Upper lobe of right lung (tissue), 1 donor: ENCODE measurements around the gene SCUBE1. TPM values are rescaled to one million over a fixed set of nuclear protein-coding genes. Genes with fewer than 3 reads are reported as not detected.

Experiments
- ATAC-seq: fragments of 200-7000 bp; cut with Tn5 transposase; one replicate; pipeline ENCODE4 v1.9.1; 2020; ENCODE audit warnings: mild to moderate bottlenecking, moderate library complexity
- DNase-seq: peaks from one replicate; pipeline ENCODE4 v3.0.0-alpha.2; 2020
- H3K27ac ChIP-seq: fragments of 200-600 bp; one replicate; pipeline ENCODE4 v1.8.0; 2022
- H3K27me3 ChIP-seq: fragments of 200-600 bp; one replicate; pipeline ENCODE4 v1.8.0; 2022; ENCODE audit warnings: mild to moderate bottlenecking
- H3K36me3 ChIP-seq: fragments of 200-600 bp; one replicate; pipeline ENCODE4 v1.8.0; 2022
- H3K4me1 ChIP-seq: fragments of 200-600 bp; one replicate; pipeline ENCODE4 v1.8.0; 2022
- H3K4me3 ChIP-seq: fragments of 200-600 bp; one replicate; pipeline ENCODE4 v1.8.0; 2022; ENCODE audit warnings: mild to moderate bottlenecking
- H3K9me3 ChIP-seq: fragments of 200-600 bp; one replicate; pipeline ENCODE4 v1.8.0; 2022
- CTCF ChIP-seq: fragments of 200-600 bp; IDR thresholded peaks from one replicate; pipeline ENCODE4 v1.8.0; 2022; ENCODE audit warnings: antibody characterized with exemption
- intact Hi-C: fragments of 100-400 bp; cut with DNase I; formaldehyde crosslinking; loops from one replicate; pipeline ENCODE4 v1.11.0; 2022
- long read RNA-seq: library from polyadenylated mRNA; unstranded; transcript quantifications from one replicate; pipeline ENCODE4 v2.0.0, GENCODE V29; 2021
- total RNA-seq: library from RNA; stranded (reverse); fragmentation: NEBNext Ultra II Directional; extraction: Animal tissue kit (Norgen Biotek cat#: 25700); gene quantifications from one replicate; pipeline ENCODE4 v1.2.1, GENCODE V29; 2021
- donor health status: DM: no; HTN: yes; CAD: no; lungs with severe emphysema.

SCUBE1 gene
- total RNA-seq: 36.0 TPM
- long read RNA-seq, full-length matches to known transcripts: 11 of 59 reads
- long read RNA-seq, partial matches to known transcripts: 28 of 59 reads
- long read RNA-seq, other reads (novel, unspliced or antisense): 20 of 59 reads

GRCh38 chr22:43343262-43343669 is at the start of gene SCUBE1:
Gene SCUBE1, minus strand, starts transcription at chr22:43343372. Its CDS starts 111 bp downstream, at chr22:43343261.
- no peaks in the 10 kb centered on the region for H3K9me3 ChIP-seq
- TF ChIP-seq CTCF: no peak
- no peak within 1 kb of the TSS for H3K27ac ChIP-seq
- peak; percentile 85 for DNase-seq
- no peaks in the 10 kb centered on the region for H3K36me3 ChIP-seq
- peak within 1 kb of the TSS; percentile 36 for H3K4me3 ChIP-seq
- H3K27me3 ChIP-seq: peaks cover 18% of the 10 kb centered on the region
- intact Hi-C loops: no loop called here
- ATAC-seq: peak; percentile 90
- H3K4me1 ChIP-seq: no peaks in the 10 kb centered on the region

GRCh38 chr22:43392385-43392989 is 49.3 kb upstream of the SCUBE1 start:
- Histone ChIP-seq H3K4me1 (no peaks in the 10 kb centered on the region), H3K36me3 (no peaks in the 10 kb centered on the region), H3K9me3 (no peaks in the 10 kb centered on the region), H3K27ac (no peak overlapping the region), H3K4me3 (no peak overlapping the region), H3K27me3 (peaks cover 10% of the 10 kb centered on the region)
- intact Hi-C loops: loop anchor here (10.0 kb wide), 1 partner anchor 432 kb away; no protein-coding TSS in a partner anchor
- DNase-seq: no peak
- ATAC-seq: no peak
- no peak for TF ChIP-seq CTCF

- Histone ChIP-seq H3K27ac (no peak overlapping the region), H3K27me3 (peaks cover 17% of the 10 kb centered on the region), H3K4me3 (no peak overlapping the region), H3K9me3 (no peaks in the 10 kb centered on the region), H3K4me1 (no peaks in the 10 kb centered on the region), H3K36me3 (no peaks in the 10 kb centered on the region)
- TF ChIP-seq CTCF: no peak
- intact Hi-C loops: loop anchor here (10.0 kb wide), 1 partner anchor 433 kb away; no protein-coding TSS in a partner anchor
- no peak for ATAC-seq
- peak; percentile 15 for DNase-seq
These were observed 48.1 kb upstream of the SCUBE1 start for GRCh38 chr22:43391306-43391705.

- no peaks in the 10 kb centered on the region for H3K9me3 ChIP-seq
- H3K27ac ChIP-seq: no peak overlapping the region
- TF ChIP-seq CTCF: no peak
- H3K4me3 ChIP-seq: no peak overlapping the region
- intact Hi-C loops: loop anchor here (10.0 kb wide), 1 partner anchor 434 kb away; no protein-coding TSS in a partner anchor
- ATAC-seq (no peak), DNase-seq (peak; percentile 23)
- H3K4me1 ChIP-seq: peaks cover 1% of the 10 kb centered on the region
- no peaks in the 10 kb centered on the region for H3K36me3 ChIP-seq
- H3K27me3 ChIP-seq: peaks cover 17% of the 10 kb centered on the region
These were observed 47.7 kb upstream of the SCUBE1 start for GRCh38 chr22:43390872-43391271.

- Histone ChIP-seq H3K27ac (no peak overlapping the region), H3K27me3 (peaks cover 22% of the 10 kb centered on the region), H3K36me3 (no peaks in the 10 kb centered on the region), H3K4me3 (no peak overlapping the region), H3K4me1 (peaks cover 8% of the 10 kb centered on the region), H3K9me3 (no peaks in the 10 kb centered on the region)
- intact Hi-C loops: loop anchor here (10.0 kb wide), 1 partner anchor 435 kb away; no protein-coding TSS in a partner anchor
- no peak for ATAC-seq
- no peak for TF ChIP-seq CTCF
- DNase-seq: no peak
These were observed 47.0 kb upstream of the SCUBE1 start for GRCh38 chr22:43390166-43390565.
